SU-DHL-6 (cell line): ENCODE results near the gene TTC19.

ENCODE experiments used
- H2AFZ ChIP-seq: fragments of 200-600 bp; sonication (generic); 2 replicates; pipeline ENCODE4 v1.6.1; 2014; ENCODE audit warnings: low read depth, mild to moderate bottlenecking, moderate library complexity, mixed read lengths, antibody characterized with exemption, low read length; ENCODE audit not compliant: severe bottlenecking
- H3F3A ChIP-seq: fragments of 200-600 bp; shearing (Covaris generic); 2 replicates; pipeline ENCODE4 v1.6.0; 2016; ENCODE audit warnings: antibody characterized with exemption, mild to moderate bottlenecking; ENCODE audit not compliant: insufficient read depth
- H3K27ac ChIP-seq: fragments of 200-600 bp; sonication (generic); 2 replicates; pipeline ENCODE4 v1.5.1; 2016; ENCODE audit warnings: low read depth, mild to moderate bottlenecking, low read length, moderate library complexity, mixed read lengths
- H3K27me3 ChIP-seq: fragments of 200-600 bp; sonication (generic), shearing (Covaris generic); 2 replicates; pipeline ENCODE4 v1.6.0; 2014; ENCODE audit warnings: mild to moderate bottlenecking, low read length
- H3K36me3 ChIP-seq: fragments of 200-600 bp; sonication (generic); 2 replicates; pipeline ENCODE4 v1.6.1; 2014; ENCODE audit warnings: mild to moderate bottlenecking, low read length, mixed read lengths
- H3K4me2 ChIP-seq: fragments of 300-600, 200-600 bp; shearing (Covaris generic), sonication (generic); 2 replicates; pipeline ENCODE4 v1.6.0; 2014; ENCODE audit warnings: low read length, low read depth, mild to moderate bottlenecking; ENCODE audit not compliant: poor library complexity, severe bottlenecking
- H3K4me3 ChIP-seq: fragments of 200-600 bp; sonication (generic); 2 replicates; pipeline ENCODE4 v1.5.1; 2014; ENCODE audit warnings: antibody characterized with exemption, low read length, mild to moderate bottlenecking, mixed read lengths; ENCODE audit not compliant: insufficient read depth, poor library complexity, severe bottlenecking
- H3K79me2 ChIP-seq: fragments of 200-600 bp; sonication (generic); 2 replicates; pipeline ENCODE4 v1.6.1; 2014; ENCODE audit warnings: mild to moderate bottlenecking, low read length, moderate library complexity; ENCODE audit not compliant: insufficient read depth
- H3K9ac ChIP-seq: fragments of 200-600 bp; sonication (generic); 2 replicates; pipeline ENCODE4 v1.7.0; 2014; ENCODE audit warnings: mild to moderate bottlenecking, low read length
- H3K9me2 ChIP-seq: fragments of 200-600 bp; sonication (generic); replicated peaks from 2 replicates; pipeline ENCODE4 v1.6.1; 2014; ENCODE audit warnings: low read length; ENCODE audit not compliant: insufficient read depth
- H3K9me3 ChIP-seq: fragments of 200-600 bp; sonication (generic); 2 replicates; pipeline ENCODE4 v1.6.1; 2014; ENCODE audit warnings: low read length, mixed read lengths; ENCODE audit not compliant: insufficient read depth
- H4K20me1 ChIP-seq: fragments of 200-600 bp; sonication (generic); 2 replicates; pipeline ENCODE4 v1.6.1; 2014; ENCODE audit warnings: low read depth, mild to moderate bottlenecking, antibody characterized with exemption, low read length, moderate library complexity, mixed read lengths
- EZH2phosphoT487 ChIP-seq: fragments of 200-600 bp; sonication (generic), shearing (Covaris generic); conservative IDR thresholded peaks from 2 replicates; pipeline ENCODE4 v1.6.1; 2018; ENCODE audit warnings: mild to moderate bottlenecking, antibody characterized with exemption, low read length, moderate library complexity, mixed read lengths
- TF ChIP-seq, protein P1 (sequence below): fragments of 200-600 bp; sonication (generic); IDR thresholded peaks from one replicate; pipeline ENCODE4 v1.5.1; 2017; ENCODE audit warnings: antibody characterized with exemption, mild to moderate bottlenecking, low read length, moderate library complexity; ENCODE audit not compliant: insufficient read depth, poor library complexity, severe bottlenecking

Gene TTC19

DNA sequence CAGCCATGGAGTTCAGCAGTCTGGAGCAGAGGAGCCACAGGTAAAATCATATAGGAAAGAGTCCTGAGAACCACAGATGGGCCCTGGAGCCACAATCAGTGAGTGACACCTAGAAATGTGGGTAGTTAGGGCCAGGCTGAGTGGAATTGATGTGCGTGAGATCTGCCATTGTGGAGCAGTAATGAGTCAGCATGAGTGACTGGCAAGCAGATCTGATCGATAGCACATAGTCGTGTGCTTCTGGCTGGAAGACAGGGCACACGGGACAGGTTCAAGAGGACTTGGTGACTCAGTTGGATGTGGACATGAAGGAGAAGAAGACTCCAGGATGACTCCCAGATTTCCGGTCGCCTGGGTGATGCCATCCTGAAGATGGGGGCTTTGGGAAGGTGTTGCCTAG, 42.4 kb upstream of the TTC19 start:
- no peak overlapping the region for H3K9ac ChIP-seq
- TF ChIP-seq, protein P1, sequence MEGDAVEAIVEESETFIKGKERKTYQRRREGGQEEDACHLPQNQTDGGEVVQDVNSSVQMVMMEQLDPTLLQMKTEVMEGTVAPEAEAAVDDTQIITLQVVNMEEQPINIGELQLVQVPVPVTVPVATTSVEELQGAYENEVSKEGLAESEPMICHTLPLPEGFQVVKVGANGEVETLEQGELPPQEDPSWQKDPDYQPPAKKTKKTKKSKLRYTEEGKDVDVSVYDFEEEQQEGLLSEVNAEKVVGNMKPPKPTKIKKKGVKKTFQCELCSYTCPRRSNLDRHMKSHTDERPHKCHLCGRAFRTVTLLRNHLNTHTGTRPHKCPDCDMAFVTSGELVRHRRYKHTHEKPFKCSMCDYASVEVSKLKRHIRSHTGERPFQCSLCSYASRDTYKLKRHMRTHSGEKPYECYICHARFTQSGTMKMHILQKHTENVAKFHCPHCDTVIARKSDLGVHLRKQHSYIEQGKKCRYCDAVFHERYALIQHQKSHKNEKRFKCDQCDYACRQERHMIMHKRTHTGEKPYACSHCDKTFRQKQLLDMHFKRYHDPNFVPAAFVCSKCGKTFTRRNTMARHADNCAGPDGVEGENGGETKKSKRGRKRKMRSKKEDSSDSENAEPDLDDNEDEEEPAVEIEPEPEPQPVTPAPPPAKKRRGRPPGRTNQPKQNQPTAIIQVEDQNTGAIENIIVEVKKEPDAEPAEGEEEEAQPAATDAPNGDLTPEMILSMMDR, result no peak
- TF ChIP-seq EZH2phosphoT487, result no peak
- no peaks in the 10 kb centered on the region for H3K27me3 ChIP-seq

DNA sequence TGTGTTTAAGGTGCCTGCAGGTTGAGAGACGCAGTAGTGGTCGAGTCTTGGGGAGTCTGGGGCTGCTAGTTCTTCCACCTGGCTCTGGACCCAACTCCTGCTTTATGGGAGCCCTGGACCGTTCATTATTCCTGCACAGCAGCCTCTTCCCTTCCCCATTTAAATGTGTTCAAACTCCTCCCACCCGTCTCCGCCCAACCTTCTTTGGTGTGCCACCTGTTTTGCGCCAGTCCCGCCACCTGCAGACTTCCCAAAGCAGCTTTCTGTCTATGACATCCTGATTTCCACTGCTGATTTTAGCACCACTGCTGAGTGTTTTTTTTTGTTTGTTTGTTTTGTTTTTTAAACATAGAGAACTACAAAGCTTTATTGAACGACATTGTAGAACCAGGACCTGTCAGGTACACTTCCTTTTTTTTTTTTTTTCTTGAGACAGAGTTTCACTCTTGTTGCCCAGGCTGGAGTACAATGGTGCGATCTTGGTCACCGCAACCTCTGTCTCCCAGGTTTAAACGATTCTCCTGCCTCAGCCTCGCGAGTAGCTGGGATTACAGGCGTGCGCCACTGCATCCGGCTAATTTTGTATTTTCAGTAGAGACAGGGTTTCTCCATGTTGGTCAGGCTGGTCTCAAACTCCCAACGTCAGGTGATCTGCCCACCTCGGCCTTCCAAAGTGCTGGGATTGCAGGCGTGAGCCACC, 41.9 kb upstream of the TTC19 start:
- no peaks in the 10 kb centered on the region for H3K27me3 ChIP-seq
- no peak overlapping the region for H2AFZ ChIP-seq
- H3K4me3 ChIP-seq, result no peak overlapping the region
- H3K9me2 ChIP-seq, result no peaks in the 10 kb centered on the region
- TF ChIP-seq EZH2phosphoT487, result no peak
- H3K9ac ChIP-seq, result no peak overlapping the region
- H3K9me3 ChIP-seq, result no peaks in the 10 kb centered on the region
- H3K36me3 ChIP-seq, result no peaks in the 10 kb centered on the region
- no peaks in the 10 kb centered on the region for H3K79me2 ChIP-seq
- no peaks in the 10 kb centered on the region for H3F3A ChIP-seq
- H3K27ac ChIP-seq, result no peak overlapping the region
- H4K20me1 ChIP-seq, result no peaks in the 10 kb centered on the region
- no peak overlapping the region for H3K4me2 ChIP-seq

More for the DNA sequence above, 42.4 kb upstream of the TTC19 start:
- Histone ChIP-seq H2AFZ (no peak overlapping the region), H4K20me1 (no peaks in the 10 kb centered on the region), H3F3A (no peaks in the 10 kb centered on the region), H3K4me3 (no peak overlapping the region), H3K36me3 (no peaks in the 10 kb centered on the region), H3K27ac (no peak overlapping the region), H3K4me2 (no peak overlapping the region), H3K9me2 (no peaks in the 10 kb centered on the region), H3K9me3 (no peaks in the 10 kb centered on the region), H3K79me2 (no peaks in the 10 kb centered on the region)

DNA sequence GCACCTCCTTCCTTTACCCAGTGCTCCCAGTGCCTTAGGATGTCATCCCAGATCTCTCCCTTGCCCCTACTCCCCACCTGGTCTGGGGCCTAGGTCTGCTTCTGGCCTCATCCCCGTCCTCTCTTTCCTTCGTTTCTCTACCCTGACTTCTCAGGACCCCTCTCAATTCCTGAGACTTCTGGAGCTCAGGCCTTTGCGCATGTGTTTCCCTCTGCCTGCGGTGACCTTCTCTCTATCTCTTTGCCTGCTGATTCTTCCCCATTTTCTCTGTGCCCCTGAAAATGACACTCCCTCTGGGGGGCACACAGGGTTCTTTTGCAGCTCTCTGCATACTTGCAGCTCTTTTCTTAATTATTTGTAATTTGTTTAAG, 41.2 kb upstream of the TTC19 start:
- Histone ChIP-seq H3K9ac (no peak overlapping the region), H3K4me2 (no peak overlapping the region), H3K4me3 (no peak overlapping the region), H3K27ac (no peak overlapping the region), H3K9me3 (no peaks in the 10 kb centered on the region), H3F3A (no peaks in the 10 kb centered on the region), H3K9me2 (no peaks in the 10 kb centered on the region), H2AFZ (no peak overlapping the region), H3K36me3 (no peaks in the 10 kb centered on the region), H3K79me2 (no peaks in the 10 kb centered on the region), H4K20me1 (no peaks in the 10 kb centered on the region), H3K27me3 (no peaks in the 10 kb centered on the region)
- no peak for TF ChIP-seq EZH2phosphoT487
- TF ChIP-seq, protein P1, result no peak

DNA sequence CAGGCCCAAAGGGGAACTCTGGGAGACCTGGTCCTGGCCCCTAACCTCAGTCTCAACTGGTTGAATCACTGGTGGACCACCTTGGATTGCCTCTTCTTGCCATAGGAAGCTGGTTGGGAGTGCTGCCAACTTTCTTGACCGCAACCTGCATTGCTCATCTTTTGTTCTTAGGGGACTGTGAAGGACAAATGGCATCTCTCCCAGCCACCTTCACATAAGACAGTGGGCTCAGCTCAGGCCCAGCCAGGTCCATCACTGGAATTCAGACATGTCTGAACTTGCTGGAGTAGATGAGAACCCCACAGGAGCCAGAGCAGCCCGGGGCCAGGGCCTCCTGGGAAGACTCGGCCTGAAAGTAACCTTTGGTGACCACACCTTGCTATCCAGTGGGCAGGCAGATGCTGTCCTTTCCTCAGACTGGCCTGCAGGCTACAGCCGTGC, 35.9 kb upstream of the TTC19 start:
- H3F3A ChIP-seq, result no peaks in the 10 kb centered on the region
- no peak overlapping the region for H2AFZ ChIP-seq

More for the DNA sequence above, 35.9 kb upstream of the TTC19 start:
- Histone ChIP-seq H3K4me3 (no peak overlapping the region), H3K36me3 (no peaks in the 10 kb centered on the region), H3K27me3 (no peaks in the 10 kb centered on the region), H4K20me1 (no peaks in the 10 kb centered on the region), H3K27ac (no peak overlapping the region), H3K9me2 (no peaks in the 10 kb centered on the region), H3K9ac (no peak overlapping the region), H3K9me3 (no peaks in the 10 kb centered on the region), H3K79me2 (no peaks in the 10 kb centered on the region), H3K4me2 (no peak overlapping the region)
- TF ChIP-seq, protein P1, result no peak
- no peak for TF ChIP-seq EZH2phosphoT487
